Upper lobe of left lung (tissue), 4 donors: ENCODE measurements around the gene PHTF2.

Experiments used
- CTCF ChIP-seq, 6 experiments: fragments of 450-650 bp in 4 of 6; fragments of 200-600 bp in 2 of 6; sonication (generic) in 2 of 6; IDR thresholded peaks; one replicate each; pipeline ENCODE4 v1.5.1; 2016 to 2019; ENCODE audit warnings: antibody characterized with exemption in 6 of 6
- EP300 ChIP-seq, 4 donors: sonication (generic); formaldehyde crosslinking; IDR thresholded peaks; one replicate each; pipeline ENCODE4 v1.5.1; 2017; ENCODE audit warnings: antibody characterized with exemption in 4 of 4, control low read depth in 2 of 4
- POLR2A ChIP-seq, 4 donors: fragments of 450-650 bp; IDR thresholded peaks; one replicate each; pipeline ENCODE4 v1.5.1; 2016 to 2017; ENCODE audit warnings: antibody characterized with exemption in 4 of 4, mild to moderate bottlenecking in 2 of 4
- POLR2AphosphoS5 ChIP-seq, 2 donors: sonication (generic); formaldehyde crosslinking; IDR thresholded peaks; one replicate each; pipeline ENCODE4 v1.5.1; 2017; ENCODE audit warnings: antibody characterized with exemption in 2 of 2

GRCh38 chr7:77822269-77822668 lies 23.7 kb downstream of the PHTF2 start:
- TF ChIP-seq CTCF (IDR thresholded peaks at IDR 0.05) (no peak), POLR2A (IDR thresholded peaks at IDR 0.05) (no peak), POLR2AphosphoS5 (IDR thresholded peaks at IDR 0.05) (no peak), EP300 (IDR thresholded peaks at IDR 0.05) (no peak)
